Left cardiac atrium (tissue), 4 donors: ENCODE measurements around the gene CASK. TPM values are rescaled to one million over a fixed set of nuclear protein-coding genes. Genes with fewer than 3 reads are reported as not detected.
A peak's percentile ranks its signal among the peaks of the same experiment; 100 is the strongest.

Experiments used
- ATAC-seq, 2 donors: fragments of 200-7000 bp; cut with Tn5 transposase; one replicate each; pipeline ENCODE4 v1.9.1; 2020; ENCODE audit warnings: mild to moderate bottlenecking in 2 of 2, moderate library complexity in 2 of 2
- DNase-seq: peaks from one replicate; pipeline ENCODE4 v3.0.0-alpha.2; 2020
- intact Hi-C, 2 donors: fragments of 100-400 bp; cut with DNase I; formaldehyde crosslinking; loops; one replicate each; pipeline versions ENCODE4 v1.14.1 to v1.15.1; 2022 to 2023
- total RNA-seq, 2 donors: library from RNA; stranded (reverse); fragmentation: NEBNext Ultra II Directional; extraction: Animal tissue kit (Norgen Biotek cat#: 25700); gene quantifications; one replicate each; pipeline ENCODE4 v1.2.1, GENCODE V29; 2021
- donor health status: DM: no; HTN: yes; CAD: no.
- donor health status: DM: no; HTN: yes; CAD: no; lungs with severe emphysema.
- donor health status: DM: yes; HTN: yes; CAD: no.
- donor health status: Dilated cardiomyopathy.

Gene CASK
- total RNA-seq, 2 donors from 2014 or later, result 15.0 to 23.2 TPM

GRCh38 chrX:41718481-41719235 is 204.7 kb downstream of the CASK start:
- ATAC-seq, result no peak
- intact Hi-C loops, result no loop called here
- no peak for DNase-seq

GRCh38 chrX:41716767-41717473 is 206.4 kb downstream of the CASK start:
- no peak for ATAC-seq
- intact Hi-C loops, result no loop called here
- DNase-seq, result no peak

GRCh38 chrX:41716222-41716621 is 207.1 kb downstream of the CASK start:
- DNase-seq, result no peak
- no peak for ATAC-seq
- intact Hi-C loops, result no loop called here

GRCh38 chrX:41711021-41711667 is 212.2 kb downstream of the CASK start:
- DNase-seq (no peak), ATAC-seq (no peak)
- intact Hi-C loops, result no loop called here

- ATAC-seq, result no peak
- intact Hi-C loops, result no loop called here
- no peak for DNase-seq
These were observed 214.9 kb downstream of the CASK start for GRCh38 chrX:41708486-41708885.

- intact Hi-C loops, result no loop called here
- DNase-seq (no peak), ATAC-seq (no peak)
These were observed 216.1 kb downstream of the CASK start for GRCh38 chrX:41707218-41707617.

GRCh38 chrX:41705680-41706374 is 217.5 kb downstream of the CASK start:
- ATAC-seq (peak in 1 of 2 donors; percentile 59), DNase-seq (no peak)
- intact Hi-C loops, result no loop called here

- DNase-seq, result no peak
- intact Hi-C loops, result no loop called here
- ATAC-seq, result no peak
These were observed 218.3 kb downstream of the CASK start for GRCh38 chrX:41705042-41705441.

- DNase-seq (no peak), ATAC-seq (no peak)
- intact Hi-C loops, result no loop called here
These were observed 219.8 kb downstream of the CASK start for GRCh38 chrX:41703574-41704029.

GRCh38 chrX:41695426-41695825 is 227.9 kb downstream of the CASK start:
- intact Hi-C loops, result no loop called here
- DNase-seq (no peak), ATAC-seq (no peak)

- ATAC-seq (no peak), DNase-seq (no peak)
- intact Hi-C loops, result no loop called here
These were observed 230.3 kb downstream of the CASK start for GRCh38 chrX:41693024-41693423.

- ATAC-seq, result peak; percentile 64 to 73
- no peak for DNase-seq
- intact Hi-C loops, result no loop called here
These were observed 231.1 kb downstream of the CASK start for GRCh38 chrX:41692162-41692749.

GRCh38 chrX:41689711-41690110 is 233.6 kb downstream of the CASK start:
- ATAC-seq, result no peak
- intact Hi-C loops, result no loop called here
- no peak for DNase-seq

GRCh38 chrX:41688835-41689234 is 234.5 kb downstream of the CASK start, which contains the start of gene GPR34:
Gene GPR34 (plus strand): TSS chrX:41688973. CDS start chrX:41695634, 6,661 bp downstream.
- ATAC-seq (peak in 1 of 2 donors; percentile 48), DNase-seq (no peak)
- intact Hi-C loops, result no loop called here

GRCh38 chrX:41688156-41688555 is 235.2 kb downstream of the CASK start:
- DNase-seq (no peak), ATAC-seq (no peak)
- intact Hi-C loops, result no loop called here

GRCh38 chrX:41686788-41687187 is 236.6 kb downstream of the CASK start:
- intact Hi-C loops, result no loop called here
- DNase-seq (no peak), ATAC-seq (no peak)

- intact Hi-C loops, result no loop called here
- ATAC-seq, result no peak
- DNase-seq, result no peak
These were observed 238.4 kb downstream of the CASK start for GRCh38 chrX:41684940-41685339.

GRCh38 chrX:41684138-41684537 is 239.2 kb downstream of the CASK start:
- ATAC-seq (peak in 1 of 2 donors; percentile 37), DNase-seq (no peak)
- intact Hi-C loops, result no loop called here
